Loucy (cell line): ENCODE results near the gene LAMA4.

Experiments
- H2AFZ ChIP-seq: fragments of 200-600 bp; sonication (generic); 2 replicates; pipeline ENCODE4 v1.6.0; 2016; ENCODE audit warnings: antibody characterized with exemption, mild to moderate bottlenecking, low read length, moderate library complexity
- H3F3A ChIP-seq: fragments of 200-600 bp; 2 replicates; pipeline ENCODE4 v1.6.0; 2016; ENCODE audit warnings: antibody characterized with exemption, low read depth, mild to moderate bottlenecking
- H3K27me3 ChIP-seq: fragments of 200-600 bp; sonication (generic); 2 replicates; pipeline ENCODE4 v1.6.1; 2014; ENCODE audit warnings: low read length, mild to moderate bottlenecking; ENCODE audit not compliant: insufficient read depth, poor library complexity, severe bottlenecking
- H3K36me3 ChIP-seq: fragments of 200-600 bp; sonication (generic); 2 replicates; pipeline ENCODE4 v1.6.1; 2016; ENCODE audit warnings: low read length; ENCODE audit not compliant: insufficient read depth
- H3K4me1 ChIP-seq: fragments of 200-600 bp; sonication (generic); 2 replicates; pipeline ENCODE4 v1.5.1; 2014; ENCODE audit warnings: low read length, mild to moderate bottlenecking; ENCODE audit not compliant: insufficient read depth, poor library complexity, severe bottlenecking
- H3K4me2 ChIP-seq: fragments of 200-600 bp; sonication (generic); 2 replicates; pipeline ENCODE4 v1.6.0; 2014; ENCODE audit warnings: antibody characterized with exemption, low read length, low read depth, mild to moderate bottlenecking; ENCODE audit not compliant: poor library complexity, severe bottlenecking
- H3K4me3 ChIP-seq: fragments of 200-600 bp; sonication (generic); 2 replicates; pipeline ENCODE4 v1.5.1; 2014; ENCODE audit warnings: low read length, mild to moderate bottlenecking, mixed read lengths; ENCODE audit not compliant: poor library complexity, severe bottlenecking
- H3K79me2 ChIP-seq: fragments of 200-600 bp; sonication (generic); 2 replicates; pipeline ENCODE4 v1.6.1; 2014; ENCODE audit warnings: low read length; ENCODE audit not compliant: insufficient read depth
- H3K9ac ChIP-seq: fragments of 200-600 bp; sonication (generic); 2 replicates; pipeline ENCODE4 v1.6.0; 2014; ENCODE audit warnings: mild to moderate bottlenecking, low read depth, low read length, moderate library complexity; ENCODE audit not compliant: poor library complexity, severe bottlenecking
- H3K9me2 ChIP-seq: fragments of 200-600 bp; sonication (generic); replicated peaks from 2 replicates; pipeline ENCODE4 v1.6.1; 2016; ENCODE audit warnings: low read depth, low read length, mixed read lengths
- H3K9me3 ChIP-seq: fragments of 200-600 bp; sonication (generic); 2 replicates; pipeline ENCODE4 v1.6.1; 2014; ENCODE audit warnings: mild to moderate bottlenecking, antibody characterized with exemption, low read length, low read depth; ENCODE audit not compliant: insufficient read depth
- H4K20me1 ChIP-seq: fragments of 200-600 bp; sonication (generic); 2 replicates; pipeline ENCODE4 v1.6.0; 2014; ENCODE audit warnings: antibody characterized with exemption, low read length, mild to moderate bottlenecking; ENCODE audit not compliant: insufficient read depth, poor library complexity, severe bottlenecking
- CTCF ChIP-seq: fragments of 200-600 bp; sonication (generic); conservative IDR thresholded peaks from 2 replicates; pipeline ENCODE4 v1.5.1; 2014; ENCODE audit warnings: mild to moderate bottlenecking, antibody characterized with exemption, low read length
- EZH2phosphoT487 ChIP-seq: fragments of 200-600 bp; IDR thresholded peaks from 2 replicates; pipeline ENCODE4 v1.6.1; 2018; ENCODE audit warnings: antibody characterized with exemption, mild to moderate bottlenecking, moderate library complexity, borderline replicate concordance

Gene LAMA4

GRCh38 chr6:112210852-112211251 is 43.5 kb downstream of the LAMA4 start:
- Histone ChIP-seq H3K9me2 (no peaks in the 10 kb centered on the region), H3K4me1 (no peaks in the 10 kb centered on the region), H3K79me2 (no peaks in the 10 kb centered on the region), H3K27me3 (peaks cover 37% of the 10 kb centered on the region), H3K9ac (no peak overlapping the region), H3F3A (no peaks in the 10 kb centered on the region), H3K36me3 (no peaks in the 10 kb centered on the region), H2AFZ (no peak overlapping the region), H3K4me3 (no peak overlapping the region), H4K20me1 (no peaks in the 10 kb centered on the region), H3K9me3 (no peaks in the 10 kb centered on the region), H3K4me2 (no peak overlapping the region)
- no peak for TF ChIP-seq EZH2phosphoT487
- no peak for TF ChIP-seq CTCF

GRCh38 chr6:112209131-112209530 is 45.2 kb downstream of the LAMA4 start:
- no peaks in the 10 kb centered on the region for H3F3A ChIP-seq
- no peaks in the 10 kb centered on the region for H3K79me2 ChIP-seq
- TF ChIP-seq EZH2phosphoT487 (no peak), CTCF (no peak)
- no peak overlapping the region for H3K9ac ChIP-seq
- no peak overlapping the region for H3K4me3 ChIP-seq
- no peak overlapping the region for H2AFZ ChIP-seq
- no peaks in the 10 kb centered on the region for H3K9me3 ChIP-seq
- H4K20me1 ChIP-seq = no peaks in the 10 kb centered on the region
- no peak overlapping the region for H3K4me2 ChIP-seq
- H3K4me1 ChIP-seq = no peaks in the 10 kb centered on the region
- no peaks in the 10 kb centered on the region for H3K9me2 ChIP-seq
- H3K36me3 ChIP-seq = no peaks in the 10 kb centered on the region
- peaks cover 31% of the 10 kb centered on the region for H3K27me3 ChIP-seq

- TF ChIP-seq EZH2phosphoT487 = no peak
- no peak for TF ChIP-seq CTCF
These were observed 46.6 kb downstream of the LAMA4 start for GRCh38 chr6:112207776-112208175.

More at GRCh38 chr6:112207776-112208175, 46.6 kb downstream of the LAMA4 start:
- H3K9me3 ChIP-seq = no peaks in the 10 kb centered on the region
- H3K4me1 ChIP-seq = no peaks in the 10 kb centered on the region
- H3K9ac ChIP-seq = no peak overlapping the region
- H3K4me3 ChIP-seq = no peak overlapping the region
- H3K79me2 ChIP-seq = no peaks in the 10 kb centered on the region
- H3F3A ChIP-seq = no peaks in the 10 kb centered on the region
- H2AFZ ChIP-seq = no peak overlapping the region
- H3K4me2 ChIP-seq = no peak overlapping the region
- H3K36me3 ChIP-seq = no peaks in the 10 kb centered on the region
- no peaks in the 10 kb centered on the region for H4K20me1 ChIP-seq
- peaks cover 39% of the 10 kb centered on the region for H3K27me3 ChIP-seq
- no peaks in the 10 kb centered on the region for H3K9me2 ChIP-seq
